HG02870 (cell line): ENCODE data around the gene KCNJ12.

Experiments used
- ATAC-seq: cut with Tn5 transposase; IDR thresholded peaks from one replicate; pipeline ENCODE4 v1.9.1; 2021; ENCODE audit warnings: mild to moderate bottlenecking, moderate library complexity; ENCODE audit not compliant: unreplicated experiment

KCNJ12 gene

GRCh38 chr17:21463779-21464407 is 87.7 kb downstream of the KCNJ12 start:
- no peak for ATAC-seq

- no peak for ATAC-seq
Measured at GRCh38 chr17:21464611-21465021, 88.5 kb downstream of the KCNJ12 start.

- ATAC-seq, result no peak
Measured at GRCh38 chr17:21466550-21466949, 90.4 kb downstream of the KCNJ12 start.

- no peak for ATAC-seq
Measured at GRCh38 chr17:21467196-21467595, 91.0 kb downstream of the KCNJ12 start.

- ATAC-seq, result no peak
Measured at GRCh38 chr17:21467739-21468490, 91.8 kb downstream of the KCNJ12 start.
